ENCODE results near the gene KSR1.

Gene KSR1

DNA sequence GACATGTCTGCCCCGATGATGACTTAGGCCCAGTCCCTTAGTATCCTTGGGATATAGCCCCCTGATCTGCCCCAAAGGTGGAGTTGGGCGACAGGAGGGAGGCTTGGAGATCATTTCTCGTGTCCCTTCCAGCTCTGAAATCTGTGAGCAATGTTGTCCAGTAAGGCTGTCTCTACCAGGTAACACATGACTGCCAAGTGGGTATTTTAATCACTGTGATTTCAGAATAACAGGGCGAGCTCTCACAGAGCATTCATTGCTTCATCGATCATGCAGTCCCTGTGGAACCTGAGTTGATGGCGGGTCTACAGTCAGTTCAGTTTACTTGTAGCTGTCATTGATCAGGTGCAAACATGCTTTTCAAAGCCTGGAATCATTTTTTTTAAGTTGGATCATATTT, 39.2 kb downstream of the KSR1 start:
- DNase-seq (ENCODE audit: low read depth): no peak
- TF ChIP-seq, protein P1, sequence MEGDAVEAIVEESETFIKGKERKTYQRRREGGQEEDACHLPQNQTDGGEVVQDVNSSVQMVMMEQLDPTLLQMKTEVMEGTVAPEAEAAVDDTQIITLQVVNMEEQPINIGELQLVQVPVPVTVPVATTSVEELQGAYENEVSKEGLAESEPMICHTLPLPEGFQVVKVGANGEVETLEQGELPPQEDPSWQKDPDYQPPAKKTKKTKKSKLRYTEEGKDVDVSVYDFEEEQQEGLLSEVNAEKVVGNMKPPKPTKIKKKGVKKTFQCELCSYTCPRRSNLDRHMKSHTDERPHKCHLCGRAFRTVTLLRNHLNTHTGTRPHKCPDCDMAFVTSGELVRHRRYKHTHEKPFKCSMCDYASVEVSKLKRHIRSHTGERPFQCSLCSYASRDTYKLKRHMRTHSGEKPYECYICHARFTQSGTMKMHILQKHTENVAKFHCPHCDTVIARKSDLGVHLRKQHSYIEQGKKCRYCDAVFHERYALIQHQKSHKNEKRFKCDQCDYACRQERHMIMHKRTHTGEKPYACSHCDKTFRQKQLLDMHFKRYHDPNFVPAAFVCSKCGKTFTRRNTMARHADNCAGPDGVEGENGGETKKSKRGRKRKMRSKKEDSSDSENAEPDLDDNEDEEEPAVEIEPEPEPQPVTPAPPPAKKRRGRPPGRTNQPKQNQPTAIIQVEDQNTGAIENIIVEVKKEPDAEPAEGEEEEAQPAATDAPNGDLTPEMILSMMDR (IDR thresholded peaks at IDR 0.05; ENCODE audit: control insufficient read depth, extremely low read depth, insufficient read depth): no peak
- H3K4me3 ChIP-seq (ENCODE audit: low read depth, low read length): no peak overlapping the region

DNA sequence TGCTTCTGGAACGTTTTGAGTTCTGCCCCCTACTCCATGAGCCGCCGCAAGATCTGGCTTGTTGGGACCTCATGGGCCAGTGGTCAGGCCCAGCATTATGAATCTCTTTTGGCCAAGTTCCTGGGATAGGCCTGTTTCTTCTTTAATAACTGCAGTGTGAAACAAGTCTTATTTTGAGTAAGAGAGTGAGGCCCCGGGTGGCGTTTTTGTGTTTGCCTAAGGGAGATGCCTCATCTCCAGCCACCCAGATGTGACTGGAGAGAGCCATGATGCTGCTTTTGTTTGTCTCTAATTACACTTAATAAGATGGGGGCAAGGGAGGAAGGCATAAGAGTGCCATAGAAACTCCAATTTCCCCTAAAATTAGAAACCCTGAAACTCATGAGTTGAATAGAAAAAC, 39.8 kb downstream of the KSR1 start:
- no peak overlapping the region for H3K4me3 ChIP-seq (ENCODE audit: low read depth, low read length)
- TF ChIP-seq, protein P1 (IDR thresholded peaks at IDR 0.05; ENCODE audit: control insufficient read depth, extremely low read depth, insufficient read depth): no peak
- DNase-seq (ENCODE audit: low read depth): no peak

DNA sequence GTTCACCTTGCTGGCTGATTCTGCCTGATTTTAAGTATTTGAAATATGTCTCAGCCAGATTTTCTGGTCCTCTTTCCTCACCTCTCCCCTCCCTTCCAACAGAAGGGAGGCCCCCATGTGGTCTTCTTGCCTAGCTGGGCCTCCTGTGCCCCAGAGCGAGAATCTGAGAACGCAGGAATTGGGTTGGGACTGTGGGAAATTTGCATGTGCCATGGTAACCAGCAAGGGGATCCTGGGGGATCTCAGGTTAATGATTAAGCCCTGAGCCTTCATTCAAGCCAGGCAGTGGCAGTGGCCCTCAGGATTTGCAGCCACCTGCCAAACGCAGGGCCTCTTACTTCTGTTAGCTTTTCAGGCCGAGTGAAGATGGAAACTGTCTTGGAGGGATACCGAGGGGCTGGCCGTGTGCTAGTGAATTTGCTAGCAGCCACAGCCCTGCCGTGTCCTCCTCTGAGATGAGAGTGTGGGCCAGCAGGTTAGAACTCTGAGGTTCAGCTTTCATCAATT, 40.2 kb downstream of the KSR1 start:
- DNase-seq (ENCODE audit: low read depth): no peak
- H3K4me3 ChIP-seq (ENCODE audit: low read depth, low read length): no peak overlapping the region
- TF ChIP-seq, protein P1 (IDR thresholded peaks at IDR 0.05; ENCODE audit: control insufficient read depth, extremely low read depth, insufficient read depth): no peak

DNA sequence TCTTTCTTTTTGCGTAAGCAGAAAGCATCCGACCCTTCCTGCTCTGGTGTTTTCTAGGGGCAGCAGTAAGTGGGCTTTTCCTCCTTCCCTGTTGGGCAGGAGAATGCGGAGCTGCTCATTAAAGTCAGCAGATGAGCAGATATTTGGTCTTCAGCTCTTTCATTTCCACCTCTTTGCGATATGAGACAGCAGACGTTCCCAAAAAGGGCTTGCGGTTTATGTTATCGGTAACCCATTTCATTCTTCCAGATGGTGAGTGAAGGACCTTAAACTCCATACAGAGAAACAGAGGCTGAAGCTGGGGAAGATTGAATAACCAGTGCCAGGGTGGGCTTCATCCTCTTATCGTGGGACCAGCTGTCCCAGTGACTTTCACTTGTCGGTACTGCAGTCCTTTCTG, 40.7 kb downstream of the KSR1 start:
- DNase-seq (ENCODE audit: low read depth): no peak
- TF ChIP-seq, protein P1 (IDR thresholded peaks at IDR 0.05; ENCODE audit: control insufficient read depth, extremely low read depth, insufficient read depth): no peak
- no peak overlapping the region for H3K4me3 ChIP-seq (ENCODE audit: low read depth, low read length)

DNA sequence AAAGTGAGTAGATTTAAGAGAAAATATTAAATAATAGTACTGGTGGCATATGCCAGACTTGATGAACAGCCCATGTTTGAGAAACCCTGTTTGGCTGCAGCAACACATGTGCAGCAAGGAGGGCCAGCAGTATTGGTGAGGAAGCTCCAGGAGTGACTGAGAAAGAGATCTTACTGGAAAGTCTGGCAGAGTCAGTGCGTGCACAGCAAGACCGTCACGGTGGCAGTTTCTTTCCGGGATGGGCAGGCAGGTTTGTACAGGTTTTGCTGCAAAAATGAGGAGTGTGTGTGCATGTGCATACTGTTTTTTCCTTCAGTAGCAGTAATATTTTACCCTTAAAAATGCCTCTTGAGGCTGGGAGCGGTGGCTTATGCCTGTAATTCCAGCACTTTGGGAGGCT, 41.4 kb downstream of the KSR1 start:
- DNase-seq (ENCODE audit: low read depth): peak; percentile 22
- TF ChIP-seq, protein P1 (IDR thresholded peaks at IDR 0.05; ENCODE audit: control insufficient read depth, extremely low read depth, insufficient read depth): no peak
- no peak overlapping the region for H3K4me3 ChIP-seq (ENCODE audit: low read depth, low read length)

DNA sequence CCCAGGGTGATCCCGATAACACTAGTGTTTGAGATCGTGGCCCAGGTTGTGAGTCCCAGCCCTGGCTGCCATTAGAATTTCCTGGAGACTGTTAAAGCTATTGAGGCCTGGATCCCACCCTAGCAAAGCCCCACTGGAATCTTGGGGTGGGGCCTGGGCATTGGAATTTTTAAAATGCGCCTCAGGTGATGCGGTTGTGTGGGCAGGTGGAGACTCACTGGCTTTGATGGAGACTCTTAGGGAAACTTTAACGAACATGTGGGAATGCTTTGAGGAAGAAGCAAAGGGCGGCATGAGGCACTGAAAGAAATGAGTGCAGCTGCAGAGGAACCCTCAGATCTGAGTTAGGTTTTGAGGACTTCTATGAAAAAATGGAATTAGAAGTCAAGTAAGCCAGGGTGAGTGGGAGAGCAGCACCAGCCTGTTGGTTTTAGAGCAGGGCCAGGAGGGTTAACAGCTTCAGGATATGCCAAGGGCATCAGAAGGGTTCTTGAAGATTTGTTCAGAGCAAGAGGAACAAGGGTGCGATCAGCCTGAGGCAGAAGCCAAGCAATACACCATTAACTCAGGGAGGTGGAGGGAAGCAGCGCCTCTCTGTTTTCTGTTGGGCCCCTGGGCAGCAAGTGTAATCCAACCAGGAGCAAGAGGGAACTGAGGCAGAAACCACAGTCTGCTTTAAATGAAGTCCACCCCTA, 42.5 kb downstream of the KSR1 start:
- DNase-seq (ENCODE audit: low read depth): no peak
- no peak overlapping the region for H3K4me3 ChIP-seq (ENCODE audit: low read depth, low read length)
- TF ChIP-seq, protein P1 (IDR thresholded peaks at IDR 0.05; ENCODE audit: control insufficient read depth, extremely low read depth, insufficient read depth): no peak
